Caco-2 (cell line): Measurements from ENCODE around the gene ATP11C. TPM values are rescaled to one million over a fixed set of nuclear protein-coding genes. Genes with fewer than 3 reads are reported as not detected.
A peak's percentile ranks its signal among the peaks of the same experiment; 100 is the strongest.

Experiments
- BruUV-seq: library from RNA; stranded (reverse); fragments of 400-500 nt; replicated peaks from 2 replicates; lab custom pipeline; 2021; lab: Mats Ljungman, UMichigan
- CTCF ChIA-PET: fragments of 300-600 bp; sonication (Branson Sonifier 250); formaldehyde crosslinking; loops from one replicate; lab custom pipeline; 2022; ENCODE audit warnings: antibody characterized with exemption; lab: Charles Lee
- POLR2A ChIA-PET: fragments of 300-600 bp; sonication (Branson Sonifier 250); formaldehyde crosslinking; loops from one replicate; lab custom pipeline; 2022; ENCODE audit warnings: antibody characterized with exemption; lab: Charles Lee
- DNase-seq, 2 experiments: peaks; one replicate each; pipeline versions ENCODE4 v3.0.0 to v3.0.0-alpha.2; 2020 to 2022
- H3K27me3 ChIP-seq: replicated peaks from 2 replicates; pipeline ENCODE4 v1.6.0; 2011; ENCODE audit warnings: low read length; ENCODE audit not compliant: control insufficient read depth, insufficient read depth
- H3K36me3 ChIP-seq: 2 replicates; pipeline ENCODE4 v1.5.1; 2011; ENCODE audit warnings: low read length; ENCODE audit not compliant: control insufficient read depth, insufficient read depth
- H3K4me1 ChIP-seq: fragments of 250-450 bp; sonication (Bioruptor Pico); 2 replicates; pipeline ENCODE4 v1.5.1; 2020; ENCODE audit warnings: mild to moderate bottlenecking
- H3K4me3 ChIP-seq: 2 replicates; pipeline ENCODE4 v1.5.1; 2011; ENCODE audit warnings: low read depth, mild to moderate bottlenecking, control low read depth, low read length
- H3K9me3 ChIP-seq: fragments of 250-450 bp; sonication (Bioruptor Pico); 2 replicates; pipeline ENCODE4 v1.5.1; 2020; ENCODE audit warnings: mild to moderate bottlenecking, moderate library complexity
- H3K27ac Mint-ChIP-seq: one replicate; pipeline ENCODE4 v1.8.0; 2022; ENCODE audit warnings: mixed read lengths; ENCODE audit not compliant: unreplicated experiment
- H3K27me3 Mint-ChIP-seq: one replicate; pipeline ENCODE4 v1.8.0; 2022; ENCODE audit warnings: mixed read lengths; ENCODE audit not compliant: insufficient read depth, unreplicated experiment
- H3K36me3 Mint-ChIP-seq: one replicate; pipeline ENCODE4 v1.8.0; 2022; ENCODE audit warnings: mild to moderate bottlenecking, mixed read lengths; ENCODE audit not compliant: insufficient read depth, unreplicated experiment
- H3K4me1 Mint-ChIP-seq: one replicate; pipeline ENCODE4 v1.8.0; 2022; ENCODE audit warnings: low read depth, mixed read lengths; ENCODE audit not compliant: unreplicated experiment
- H3K4me3 Mint-ChIP-seq: one replicate; pipeline ENCODE4 v1.8.0; 2022; ENCODE audit warnings: mild to moderate bottlenecking, moderate library complexity, mixed read lengths; ENCODE audit not compliant: unreplicated experiment
- H3K9me3 Mint-ChIP-seq: one replicate; pipeline ENCODE4 v1.8.0; 2022; ENCODE audit warnings: mixed read lengths; ENCODE audit not compliant: unreplicated experiment
- intact Hi-C: fragments of 100-400 bp; cut with micrococcal nuclease; formaldehyde crosslinking; loops from one replicate; pipeline ENCODE4 v1.10.0; 2022; ENCODE audit not compliant: unreplicated experiment
- total RNA-seq: library from RNA; stranded (reverse); gene quantifications from 2 replicates; pipeline ENCODE4 v1.2.3, GENCODE V29; 2022
- TF ChIP-seq, protein P1 (sequence below), 2 experiments: fragments of 200-600 bp in 1 of 2; IDR thresholded peaks; 1 replicate in 1 of 2; 2 replicates in 1 of 2; pipeline versions ENCODE4 v1.5.1 to v1.8.0; 2011 to 2022; ENCODE audit warnings: antibody characterized with exemption in 1 of 2, control low read depth in 1 of 2, inconsistent platforms in 1 of 2, low read depth in 1 of 2, low read length in 1 of 2, mild to moderate bottlenecking in 1 of 2, moderate library complexity in 1 of 2; ENCODE audit not compliant: insufficient read depth in 1 of 2, severe bottlenecking in 1 of 2, unreplicated experiment in 1 of 2

The ATP11C gene
- total RNA-seq, 1 experiment from 2014 or later: 12.2 TPM

DNA sequence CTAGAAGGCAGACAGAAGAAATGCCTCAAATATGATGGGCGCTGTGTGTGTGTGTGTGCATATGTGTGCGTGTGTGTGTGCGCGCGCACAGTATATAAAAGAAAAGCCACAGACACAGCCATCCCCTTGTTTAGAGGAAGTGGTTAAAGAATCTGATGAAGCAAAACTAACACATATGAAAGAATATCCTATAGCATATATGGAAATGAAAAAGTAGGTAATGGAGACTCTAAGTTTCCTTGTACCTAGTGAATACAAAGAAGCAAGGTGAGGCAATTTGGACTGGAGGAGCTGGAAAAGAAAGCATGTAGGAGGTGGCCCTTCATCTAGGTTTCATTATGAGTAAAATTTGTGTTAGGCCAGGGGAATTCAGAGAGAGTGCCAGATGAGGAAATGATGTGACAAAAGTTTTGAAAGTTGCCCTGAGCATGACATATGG is 166.3 kb downstream of the ATP11C start:
- no peaks in the 10 kb centered on the region for H3K27me3 Mint-ChIP-seq
- intact Hi-C loops: no loop called here
- H3K36me3 ChIP-seq: no peaks in the 10 kb centered on the region
- TF ChIP-seq, protein P1, sequence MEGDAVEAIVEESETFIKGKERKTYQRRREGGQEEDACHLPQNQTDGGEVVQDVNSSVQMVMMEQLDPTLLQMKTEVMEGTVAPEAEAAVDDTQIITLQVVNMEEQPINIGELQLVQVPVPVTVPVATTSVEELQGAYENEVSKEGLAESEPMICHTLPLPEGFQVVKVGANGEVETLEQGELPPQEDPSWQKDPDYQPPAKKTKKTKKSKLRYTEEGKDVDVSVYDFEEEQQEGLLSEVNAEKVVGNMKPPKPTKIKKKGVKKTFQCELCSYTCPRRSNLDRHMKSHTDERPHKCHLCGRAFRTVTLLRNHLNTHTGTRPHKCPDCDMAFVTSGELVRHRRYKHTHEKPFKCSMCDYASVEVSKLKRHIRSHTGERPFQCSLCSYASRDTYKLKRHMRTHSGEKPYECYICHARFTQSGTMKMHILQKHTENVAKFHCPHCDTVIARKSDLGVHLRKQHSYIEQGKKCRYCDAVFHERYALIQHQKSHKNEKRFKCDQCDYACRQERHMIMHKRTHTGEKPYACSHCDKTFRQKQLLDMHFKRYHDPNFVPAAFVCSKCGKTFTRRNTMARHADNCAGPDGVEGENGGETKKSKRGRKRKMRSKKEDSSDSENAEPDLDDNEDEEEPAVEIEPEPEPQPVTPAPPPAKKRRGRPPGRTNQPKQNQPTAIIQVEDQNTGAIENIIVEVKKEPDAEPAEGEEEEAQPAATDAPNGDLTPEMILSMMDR (IDR thresholded peaks at IDR 0.05; ENCODE audit: insufficient read depth in 1 of 2, low read depth in 1 of 2, low read length in 1 of 2, severe bottlenecking in 1 of 2, unreplicated experiment in 1 of 2): no peak
- H3K27me3 ChIP-seq: no peaks in the 10 kb centered on the region
- ChIA-PET CTCF (no interaction called here), POLR2A (no interaction called here)
- no peak for DNase-seq
- peaks cover 6% of the 10 kb centered on the region for H3K36me3 Mint-ChIP-seq
- no peak overlapping the region for H3K4me3 ChIP-seq
- H3K27ac Mint-ChIP-seq: no peak overlapping the region
- no peaks in the 10 kb centered on the region for H3K9me3 ChIP-seq
- H3K4me1 ChIP-seq: no peaks in the 10 kb centered on the region
- no peaks in the 10 kb centered on the region for H3K9me3 Mint-ChIP-seq
- H3K4me1 Mint-ChIP-seq: no peaks in the 10 kb centered on the region
- BruUV-seq: no TSS peak
- H3K4me3 Mint-ChIP-seq: no peak overlapping the region

DNA sequence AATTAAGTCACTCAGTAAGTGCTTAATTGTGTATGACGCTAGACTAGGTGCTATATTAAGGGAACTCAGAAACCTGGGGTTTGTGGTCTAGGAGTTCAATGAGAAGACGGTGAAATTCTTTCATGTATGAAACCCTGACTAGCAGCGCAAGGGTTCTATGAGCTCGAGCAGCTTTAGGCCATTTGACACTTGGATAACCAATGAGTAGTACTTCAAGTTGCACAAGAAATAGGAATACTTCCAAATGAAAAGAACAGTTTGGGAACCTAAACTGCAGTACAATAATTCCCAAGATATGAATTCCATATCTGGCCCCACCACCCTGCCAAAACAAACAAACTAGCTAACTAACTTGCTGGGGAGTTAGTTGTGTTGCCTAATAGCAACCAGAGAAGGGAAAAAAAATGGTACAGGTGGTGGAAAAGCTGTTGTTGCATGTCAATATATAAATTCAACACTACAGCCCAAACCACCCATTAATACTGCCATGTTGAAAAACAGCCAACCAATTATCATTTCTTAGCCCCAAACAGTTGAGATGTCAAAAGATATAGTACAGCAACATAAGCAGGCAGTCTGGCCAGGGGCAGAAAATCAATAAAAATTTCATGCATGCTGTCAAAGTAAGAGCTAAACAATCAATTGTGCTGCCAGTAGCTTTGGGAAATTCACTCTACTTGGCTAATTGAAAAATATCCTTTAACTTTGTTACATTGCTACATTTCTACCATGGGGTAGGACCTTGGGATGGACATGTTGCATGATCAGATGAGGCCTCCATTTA is 170.3 kb downstream of the ATP11C start:
- TF ChIP-seq, protein P1 (IDR thresholded peaks at IDR 0.05; ENCODE audit: insufficient read depth in 1 of 2, low read depth in 1 of 2, low read length in 1 of 2, severe bottlenecking in 1 of 2, unreplicated experiment in 1 of 2): no peak
- BruUV-seq: no TSS peak
- Histone ChIP-seq H3K36me3 (no peaks in the 10 kb centered on the region), H3K4me3 (no peak overlapping the region), H3K4me1 (no peaks in the 10 kb centered on the region), H3K9me3 (no peaks in the 10 kb centered on the region), H3K27me3 (no peaks in the 10 kb centered on the region)
- no peak for DNase-seq
- ChIA-PET CTCF (interaction anchor here (0.6 kb wide), 1 partner anchor 636 kb away, joined by 4 read pairs; no protein-coding TSS in a partner anchor), POLR2A (no interaction called here)
- intact Hi-C loops: no loop called here
- Mint-ChIP-seq H3K27ac (no peak overlapping the region), H3K4me1 (no peaks in the 10 kb centered on the region), H3K9me3 (no peaks in the 10 kb centered on the region), H3K36me3 (no peaks in the 10 kb centered on the region), H3K4me3 (no peak overlapping the region), H3K27me3 (no peaks in the 10 kb centered on the region)

GRCh38 chrX:139759637-139760036 is 173.2 kb downstream of the ATP11C start:
- POLR2A ChIA-PET: no interaction called here
- TF ChIP-seq, protein P1 (IDR thresholded peaks at IDR 0.05; ENCODE audit: insufficient read depth in 1 of 2, low read depth in 1 of 2, low read length in 1 of 2, severe bottlenecking in 1 of 2, unreplicated experiment in 1 of 2): peak; percentile 32 to 36
- Mint-ChIP-seq H3K36me3 (no peaks in the 10 kb centered on the region), H3K4me3 (no peak overlapping the region), H3K27me3 (no peaks in the 10 kb centered on the region), H3K27ac (no peak overlapping the region), H3K9me3 (no peaks in the 10 kb centered on the region), H3K4me1 (no peaks in the 10 kb centered on the region)
- H3K27me3 ChIP-seq: no peaks in the 10 kb centered on the region
- H3K4me3 ChIP-seq: no peak overlapping the region
- no peaks in the 10 kb centered on the region for H3K4me1 ChIP-seq
- CTCF ChIA-PET: no interaction called here
- no peaks in the 10 kb centered on the region for H3K36me3 ChIP-seq
- H3K9me3 ChIP-seq: no peaks in the 10 kb centered on the region
- BruUV-seq: no TSS peak
- DNase-seq: peak in 1 of 2 experiments; percentile 10
- intact Hi-C loops: no loop called here
